Astrocyte of the hippocampus (primary cell): Measurements from ENCODE around the gene TMEM80.
A peak's percentile ranks its signal among the peaks of the same experiment; 100 is the strongest.
"Not testable (repeated sequence)": the region's sequence is repeated elsewhere in the genome, so short reads cannot be mapped to it uniquely, and the experiment has no call there.

Experiments
- DNase-seq: peaks from one replicate; pipeline ENCODE4 v3.0.0; 2011; ENCODE audit warnings: low read depth, low spot score

The TMEM80 gene

DNA sequence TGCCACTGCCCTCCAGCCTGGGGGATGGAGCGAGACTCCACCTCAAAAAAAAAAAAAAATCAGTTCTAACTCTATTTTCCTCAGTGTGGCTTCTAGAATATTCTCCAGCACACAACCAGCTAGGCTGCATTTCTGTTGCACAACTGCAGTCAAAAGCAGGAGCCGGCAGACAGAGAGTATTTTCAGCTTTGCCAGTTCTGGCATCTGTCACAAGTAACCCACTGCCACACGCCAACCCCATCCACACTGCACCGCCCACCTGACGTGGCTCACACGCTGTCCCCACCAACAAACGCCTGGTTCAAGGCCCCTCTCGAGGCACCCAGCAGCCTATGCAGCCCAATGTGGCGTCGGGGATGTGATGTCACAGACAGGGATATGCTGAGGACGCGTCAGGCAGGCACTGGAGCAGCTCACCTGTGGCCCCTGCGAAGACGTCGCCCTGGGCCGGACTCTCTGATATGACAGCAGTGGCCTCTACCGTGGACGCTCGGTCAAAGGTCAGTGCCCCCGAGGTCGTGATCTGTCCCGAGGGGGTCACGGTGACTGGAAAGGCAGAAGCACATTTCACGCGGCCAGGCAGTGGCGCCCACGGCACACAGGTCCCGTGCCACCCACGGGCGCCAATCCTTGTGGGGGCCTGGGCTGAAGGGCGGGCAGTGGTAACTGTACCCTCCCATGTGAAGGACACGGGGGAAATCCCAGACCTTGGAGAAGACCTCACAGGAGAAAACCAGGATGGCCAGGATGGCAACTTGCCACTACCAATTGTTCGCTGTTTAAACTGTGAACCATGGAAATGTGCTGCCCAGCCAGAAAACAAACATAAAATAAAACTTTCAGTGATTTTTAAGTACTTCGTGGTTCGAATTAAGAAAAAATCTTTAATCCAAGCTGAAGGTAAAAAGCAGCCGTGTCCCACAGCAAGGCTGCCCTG lies 16.1 kb upstream of the TMEM80 start:
- DNase-seq: no peak

DNA sequence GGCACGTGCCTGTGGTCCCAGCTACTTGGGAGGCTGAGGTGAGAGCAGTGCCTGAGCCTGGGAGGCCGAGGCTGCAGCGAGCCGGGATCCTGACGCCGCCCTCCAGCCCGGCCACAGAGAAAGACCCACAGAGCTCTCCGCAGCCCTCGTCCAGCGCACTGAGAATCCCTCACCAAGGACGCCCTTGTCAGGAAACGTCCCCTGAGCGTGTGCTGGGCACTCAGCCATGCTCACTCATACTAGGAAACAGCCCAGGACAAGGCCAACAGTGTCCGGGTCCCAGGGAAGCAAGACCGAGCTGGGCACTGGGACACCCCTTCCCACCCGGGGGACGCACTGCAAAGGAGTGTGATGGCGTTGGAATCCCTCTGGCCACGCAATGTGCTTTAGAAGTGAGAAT lies 15.1 kb upstream of the TMEM80 start:
- DNase-seq: no peak

DNA sequence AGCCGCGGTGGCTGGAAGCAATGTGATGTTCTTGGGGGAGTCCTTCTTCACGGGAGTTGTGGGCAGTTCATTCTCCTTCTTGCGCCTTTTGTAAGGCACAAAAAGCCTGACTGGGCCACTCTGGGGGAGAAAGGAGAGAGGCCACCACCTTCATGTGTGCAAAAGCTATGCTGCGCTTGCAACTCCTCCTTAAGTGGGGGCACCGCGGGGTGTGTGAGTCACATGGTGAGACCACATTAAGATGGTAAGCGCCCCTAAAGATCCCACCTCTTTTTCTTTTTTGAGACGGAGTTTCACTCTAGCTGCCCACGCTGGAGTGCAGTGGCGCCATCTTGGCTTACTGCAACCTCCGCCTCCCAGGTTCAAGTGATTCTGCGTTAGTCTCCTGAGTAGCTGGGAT lies 14.6 kb upstream of the TMEM80 start:
- DNase-seq: no peak

DNA sequence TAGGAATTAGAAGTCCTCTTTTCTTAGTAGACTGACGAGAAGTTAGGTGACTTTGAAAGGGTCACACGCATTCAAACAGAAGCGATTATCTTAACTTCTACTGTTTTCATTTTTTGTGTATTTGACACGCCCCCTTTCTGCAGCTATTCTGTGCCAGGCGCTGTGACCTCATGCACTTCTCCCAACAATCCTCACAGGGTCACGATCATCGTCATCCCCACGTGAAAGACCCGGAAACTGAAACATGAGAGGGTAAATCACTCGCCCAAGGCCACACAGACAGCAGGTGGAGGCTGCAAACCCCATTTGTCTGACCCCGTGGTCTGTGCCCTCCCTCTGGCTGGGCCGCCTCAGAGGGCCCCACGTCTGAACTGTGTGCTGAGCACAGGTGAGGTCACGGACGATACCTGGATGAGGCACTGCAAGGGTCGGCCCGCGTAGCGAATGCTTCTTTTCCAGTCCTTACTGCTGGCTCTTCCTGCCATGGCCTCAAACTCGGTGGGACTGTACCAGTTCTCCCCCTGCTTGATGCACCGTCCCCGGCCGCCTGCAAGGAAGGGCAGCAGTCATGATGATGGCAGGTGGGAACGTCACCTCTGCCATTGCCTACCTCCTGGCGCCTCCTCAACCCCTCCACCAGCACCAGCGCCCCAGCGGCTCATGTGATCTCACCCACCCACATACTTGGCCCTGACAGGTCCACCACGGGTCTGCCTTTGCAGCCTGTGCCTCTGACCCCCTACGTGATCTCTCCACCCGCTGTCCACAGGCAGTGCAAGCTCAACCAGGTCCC lies 9.0 kb upstream of the TMEM80 start:
- no peak for DNase-seq

DNA sequence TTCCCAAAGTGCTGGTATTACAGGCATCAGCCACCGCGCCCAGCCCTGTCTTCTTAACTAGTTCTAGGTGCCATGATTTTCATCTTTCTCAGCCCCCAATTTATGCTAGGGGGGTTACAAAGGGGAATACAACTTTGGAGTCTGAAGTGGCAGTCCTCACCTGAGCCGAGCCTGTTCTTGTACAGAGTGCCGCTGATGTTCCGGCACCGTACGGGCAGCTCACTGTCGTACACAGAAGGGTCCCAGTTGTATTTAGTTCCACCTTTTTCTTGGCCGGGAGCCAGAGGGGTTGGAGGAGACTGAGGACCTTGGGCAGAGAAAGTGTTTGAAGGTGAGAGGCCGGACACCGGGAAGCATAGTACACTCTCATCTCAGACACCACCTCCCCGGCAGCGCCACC lies 7.9 kb upstream of the TMEM80 start:
- no peak for DNase-seq

DNA sequence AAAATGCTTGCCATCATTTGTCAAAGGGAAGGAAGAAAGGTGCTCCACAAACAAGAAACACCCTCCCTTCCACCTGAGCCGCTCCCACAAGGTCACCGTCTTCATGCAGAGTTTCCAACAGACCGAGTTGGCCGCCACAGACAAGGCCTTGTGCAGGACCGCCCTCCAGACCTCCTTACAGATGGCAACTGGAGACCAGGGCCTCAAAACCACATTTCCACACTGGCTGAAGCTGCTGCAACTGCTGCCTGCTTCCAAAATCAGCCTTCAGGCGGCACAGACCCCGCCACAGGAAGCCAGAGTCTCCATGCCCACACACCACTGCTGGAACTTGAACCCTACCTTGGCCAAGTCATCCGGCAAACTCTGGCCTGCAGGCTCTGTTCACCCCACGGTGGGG lies 6.9 kb upstream of the TMEM80 start:
- no peak for DNase-seq

DNA sequence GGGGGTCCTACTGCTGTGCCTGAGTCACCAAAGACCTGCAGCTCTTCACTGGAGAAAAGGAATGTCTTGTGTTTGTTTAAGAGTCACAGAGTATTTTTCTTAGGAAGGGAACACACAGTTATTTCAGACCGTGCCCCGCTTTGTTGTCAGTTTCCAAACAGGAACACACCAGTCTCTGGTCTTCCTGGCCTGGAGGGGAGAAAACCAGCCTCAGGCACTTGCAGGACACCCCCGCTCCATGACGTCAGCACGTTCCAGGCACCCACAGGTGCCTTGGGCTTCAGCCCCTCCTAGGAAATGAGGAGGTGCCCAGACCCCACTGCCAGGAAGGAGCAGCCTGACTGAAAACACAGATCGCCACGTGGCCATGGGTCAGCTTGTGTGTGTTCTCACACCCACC lies 6.0 kb upstream of the TMEM80 start:
- peak; percentile 49 for DNase-seq

DNA sequence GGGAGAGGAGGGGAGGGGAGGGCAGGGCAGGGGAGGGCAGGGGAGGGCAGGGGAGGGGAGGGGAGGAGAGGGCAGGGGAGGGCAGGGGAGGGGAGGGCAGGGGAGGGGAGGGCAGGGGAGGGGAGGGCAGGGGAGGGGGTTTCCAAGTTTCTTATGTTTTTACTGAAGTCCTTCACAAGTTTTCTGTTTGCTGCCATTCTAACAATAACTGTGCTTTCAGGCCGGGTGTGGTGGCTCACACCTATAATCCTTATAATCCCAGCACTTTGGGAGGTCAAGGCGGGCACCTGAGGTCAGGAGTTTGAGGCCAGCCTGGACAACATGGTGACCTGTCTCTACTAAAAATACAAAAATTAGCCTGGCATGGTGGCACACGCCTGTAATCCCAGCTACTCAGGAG lies 5.4 kb upstream of the TMEM80 start:
- DNase-seq: not testable (repeated sequence)

DNA sequence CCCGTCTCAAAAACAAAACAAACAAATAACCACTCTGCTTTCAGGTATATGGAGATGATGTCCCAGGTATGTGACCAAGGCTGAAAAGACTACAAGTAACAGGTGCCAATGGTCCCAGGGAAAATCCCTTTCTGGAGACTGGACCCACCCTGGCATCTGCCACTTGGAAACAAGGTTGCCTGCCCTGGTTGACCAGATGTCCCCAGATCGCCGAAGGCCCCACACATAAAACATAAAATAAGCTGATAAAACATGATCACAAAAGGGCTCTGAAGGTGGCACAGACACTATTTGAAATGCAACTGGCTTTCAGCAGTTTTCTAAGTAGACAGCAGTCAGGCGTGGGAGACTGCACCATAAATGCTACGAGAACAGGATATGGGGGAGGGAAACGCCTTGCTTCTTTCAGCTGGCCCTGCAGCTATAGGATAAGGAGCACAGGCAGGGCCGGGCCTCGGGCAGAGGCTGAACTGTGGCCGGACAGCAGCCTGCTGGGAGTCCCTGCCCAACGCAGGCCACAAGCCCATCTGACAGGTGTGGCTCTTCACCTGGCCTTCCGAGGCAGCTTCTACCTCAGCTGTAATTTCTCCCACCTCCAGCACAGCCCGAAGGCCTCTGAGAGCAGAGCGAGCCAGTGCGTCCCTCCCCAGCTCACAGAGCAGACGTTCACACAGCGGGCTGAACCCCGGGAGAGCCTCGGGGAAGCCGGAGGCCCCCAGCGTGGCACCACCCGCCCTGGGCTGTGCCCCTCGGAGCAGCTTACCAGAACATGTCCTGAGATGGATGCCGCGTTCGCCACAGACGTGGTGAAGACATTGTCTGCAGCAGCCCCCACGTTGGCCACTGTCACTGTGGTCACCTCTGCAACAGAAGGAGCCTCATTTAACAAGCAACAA lies 4.6 kb upstream of the TMEM80 start:
- no peak for DNase-seq

DNA sequence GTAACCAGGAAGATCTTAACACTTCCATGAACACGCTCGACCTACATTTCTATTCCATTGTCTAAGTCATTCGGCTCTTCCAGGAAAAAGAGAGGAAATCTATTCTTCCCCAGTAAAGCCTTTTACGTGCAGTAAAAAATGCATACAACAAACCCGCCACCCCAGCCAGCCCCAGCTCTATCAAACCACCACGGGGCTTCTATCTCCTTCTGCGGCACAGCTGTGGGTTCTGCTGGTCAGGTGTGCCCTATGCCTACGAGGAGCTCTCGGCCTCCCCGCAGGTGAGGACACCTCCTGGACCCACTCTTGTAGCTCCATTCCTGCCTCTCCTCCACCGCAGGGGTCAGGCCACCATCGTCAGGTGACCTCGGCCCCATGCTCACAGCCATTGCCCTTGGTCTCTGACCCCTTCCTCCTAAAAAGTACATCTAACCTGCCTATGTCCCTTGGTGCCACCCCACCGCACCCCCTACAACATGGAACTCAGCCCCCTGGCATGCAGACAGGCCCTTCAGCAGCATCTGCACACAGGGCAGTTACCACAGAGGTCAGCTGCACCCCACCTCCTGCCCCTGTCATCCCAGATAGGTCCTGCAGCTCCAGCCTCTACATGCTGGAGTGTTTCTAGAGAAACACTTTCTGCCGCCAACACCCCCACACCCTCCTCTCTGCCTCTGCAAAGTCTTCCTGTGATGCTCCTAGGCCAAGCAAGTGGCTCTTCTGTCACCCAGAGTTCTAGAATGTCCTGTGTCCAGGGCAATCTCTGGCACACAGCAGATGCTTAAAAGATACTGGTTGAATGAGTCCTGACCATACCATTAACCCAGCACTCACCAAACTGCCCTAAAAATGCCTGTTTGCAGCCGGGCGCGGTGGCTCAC lies 3.7 kb upstream of the TMEM80 start:
- no peak for DNase-seq

DNA sequence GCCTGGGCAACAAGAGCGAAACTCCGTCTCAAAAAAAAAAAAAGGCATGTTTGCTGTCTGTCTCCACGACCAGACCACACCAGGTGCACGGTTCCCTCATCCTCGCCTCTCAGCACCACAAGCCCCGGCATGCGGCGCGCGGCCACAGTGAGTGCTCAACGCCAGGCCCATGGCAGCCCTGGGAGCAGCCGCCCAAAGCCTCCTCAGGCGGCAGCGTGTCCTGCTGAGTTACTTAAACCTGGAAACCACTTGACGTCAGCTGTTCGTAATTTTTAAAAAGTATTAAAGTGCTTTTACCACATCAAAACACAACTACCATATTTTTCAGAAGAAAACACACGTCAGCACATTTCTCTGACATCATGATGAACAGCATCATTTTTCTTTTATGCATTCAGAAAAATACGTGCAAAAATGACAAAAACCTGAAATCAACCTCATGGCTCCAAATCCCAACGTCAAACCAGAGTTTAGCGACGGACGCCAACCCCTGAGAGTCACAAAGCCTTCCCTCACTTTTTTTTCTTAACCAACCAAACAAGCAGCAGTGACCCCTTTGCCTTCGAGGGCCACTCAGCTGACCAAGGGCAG lies 2.7 kb upstream of the TMEM80 start:
- no peak for DNase-seq

DNA sequence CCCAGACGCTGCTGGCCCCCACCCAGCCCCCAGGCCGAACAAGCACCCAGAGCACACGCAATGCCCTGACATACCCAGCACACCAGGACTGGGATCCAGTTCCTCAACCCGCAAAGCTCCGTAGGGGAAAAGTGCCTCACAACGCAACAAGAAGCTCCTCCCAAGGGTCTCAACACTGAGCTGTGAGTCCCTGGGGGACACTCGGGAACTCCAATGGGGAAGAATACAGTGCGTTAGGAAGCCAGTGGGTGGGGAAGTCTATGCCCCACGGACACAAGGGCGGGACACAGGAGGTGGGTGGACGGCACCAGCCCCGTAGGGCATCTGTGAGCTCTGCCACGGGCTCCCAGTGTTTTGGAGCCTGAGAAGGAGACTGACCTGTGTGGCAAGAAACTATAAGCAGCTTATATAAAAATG lies 2.2 kb upstream of the TMEM80 start:
- peak; percentile 25 for DNase-seq

DNA sequence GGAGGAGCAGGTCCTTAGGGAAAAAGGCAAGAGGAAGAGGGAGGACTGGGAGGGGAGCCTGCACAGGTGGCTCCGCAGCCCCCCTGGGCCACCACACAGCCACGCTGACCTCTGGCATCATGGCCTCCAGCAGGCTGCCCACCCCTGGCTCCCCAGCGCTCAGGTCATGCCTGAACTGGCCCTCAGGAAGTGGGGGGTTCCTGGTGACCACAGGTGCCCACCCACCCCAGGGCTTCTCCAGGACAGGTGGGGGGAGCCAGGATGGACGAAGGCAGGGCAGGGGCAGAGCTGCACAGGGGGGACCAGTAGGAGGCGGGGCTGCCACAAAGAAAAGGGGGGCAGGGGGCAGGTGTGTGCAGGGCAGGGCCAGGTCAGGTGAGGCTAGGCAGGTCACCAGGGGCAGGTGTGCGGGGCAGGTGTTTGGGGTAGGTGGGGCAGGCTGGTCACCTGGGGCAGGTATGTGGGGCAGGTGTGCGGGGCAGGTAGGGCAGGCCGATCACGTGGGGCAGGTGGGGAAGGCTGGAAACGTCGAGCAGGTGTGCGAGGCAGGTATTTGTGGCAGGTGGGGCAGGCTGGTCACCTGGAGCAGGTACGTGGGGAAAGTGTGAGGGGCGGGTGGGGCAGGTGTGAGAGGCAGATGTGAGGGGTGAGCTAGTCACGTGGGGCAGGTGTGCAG lies 1.6 kb upstream of the TMEM80 start:
- no peak for DNase-seq

DNA sequence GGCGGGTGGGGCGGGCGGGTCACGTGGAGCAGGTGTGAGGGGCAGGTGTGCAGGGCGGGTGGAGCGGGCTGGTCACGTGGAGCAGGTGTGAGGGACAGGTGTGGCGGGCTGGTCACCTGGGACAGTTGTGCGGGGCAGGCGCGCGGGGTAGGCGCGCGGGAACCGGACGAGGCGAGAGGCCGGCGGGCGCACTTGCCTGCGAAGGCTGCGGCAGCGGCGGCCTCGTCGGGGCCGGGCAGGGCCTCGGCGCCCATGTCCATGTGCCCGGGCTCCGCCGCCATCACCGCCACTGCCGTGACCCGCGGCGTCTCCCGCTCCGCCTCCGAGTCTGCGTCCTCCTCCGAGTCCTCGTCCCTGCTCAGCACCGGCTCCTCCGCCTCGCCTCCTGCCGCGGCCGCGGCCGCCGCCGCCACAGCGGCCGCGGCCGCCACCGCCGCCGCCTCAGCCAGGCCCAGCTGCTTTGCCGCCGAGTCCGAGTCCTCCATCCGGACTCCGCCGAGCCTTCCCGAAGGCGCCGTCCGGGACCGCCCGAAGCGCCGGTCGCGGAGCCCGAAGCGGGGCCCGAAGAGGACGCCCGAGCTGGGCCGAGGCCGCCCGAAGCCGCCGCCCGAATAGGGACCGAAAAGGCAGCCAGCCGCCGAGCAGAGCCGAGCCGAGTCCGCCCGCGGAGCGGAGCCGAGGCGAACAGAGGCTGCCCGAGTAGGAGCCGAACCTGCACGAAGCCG lies 891 bp upstream of the TMEM80 start, which contains the start of gene DEAF1:
TSS of gene DEAF1 (minus strand) at position 660 of the 725 bp plus-strand sequence. CDS start at position 485, 175 bp downstream.
- DNase-seq: peak; percentile 100

DNA sequence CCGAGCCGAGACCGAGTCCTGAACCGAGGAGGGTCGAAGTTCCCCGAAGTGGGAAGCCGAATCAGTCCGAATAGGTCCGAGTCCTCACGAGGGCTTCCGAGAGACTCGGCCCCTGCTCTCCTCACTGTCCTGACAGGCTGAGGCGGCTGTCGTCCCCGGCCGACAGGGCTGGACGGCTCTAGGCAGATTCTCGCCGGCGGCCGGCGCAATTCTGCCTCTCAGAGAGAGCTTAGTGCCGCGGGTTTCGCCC lies 403 bp upstream of the TMEM80 start:
- DNase-seq: no peak

DNA sequence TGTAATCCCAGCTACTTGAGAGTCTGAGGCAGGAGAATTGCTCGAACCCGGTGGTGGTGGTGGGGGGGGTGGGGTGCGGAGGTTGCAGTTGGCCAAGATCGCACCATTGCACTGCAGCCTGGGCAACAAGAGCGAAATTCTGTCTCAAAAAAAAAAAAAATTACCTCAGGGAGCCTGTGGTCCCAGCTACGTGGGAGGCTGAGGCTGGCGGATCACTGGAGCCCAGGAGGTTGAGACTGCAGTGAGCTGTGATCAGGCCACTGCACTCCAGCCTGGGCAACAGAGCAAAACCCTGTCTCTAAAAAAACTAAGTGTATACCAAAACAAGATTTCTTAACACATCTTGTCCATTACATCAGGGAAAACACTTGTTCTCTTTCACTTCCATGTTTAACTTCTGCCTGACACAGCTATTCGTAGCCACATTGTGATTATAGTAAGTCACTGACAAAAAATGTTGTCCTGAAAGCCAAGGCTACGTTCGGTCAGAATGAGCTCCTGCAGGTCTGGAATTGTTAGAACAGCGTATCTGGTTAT lies 1.4 kb downstream of the TMEM80 start:
- peak; percentile 86 for DNase-seq

DNA sequence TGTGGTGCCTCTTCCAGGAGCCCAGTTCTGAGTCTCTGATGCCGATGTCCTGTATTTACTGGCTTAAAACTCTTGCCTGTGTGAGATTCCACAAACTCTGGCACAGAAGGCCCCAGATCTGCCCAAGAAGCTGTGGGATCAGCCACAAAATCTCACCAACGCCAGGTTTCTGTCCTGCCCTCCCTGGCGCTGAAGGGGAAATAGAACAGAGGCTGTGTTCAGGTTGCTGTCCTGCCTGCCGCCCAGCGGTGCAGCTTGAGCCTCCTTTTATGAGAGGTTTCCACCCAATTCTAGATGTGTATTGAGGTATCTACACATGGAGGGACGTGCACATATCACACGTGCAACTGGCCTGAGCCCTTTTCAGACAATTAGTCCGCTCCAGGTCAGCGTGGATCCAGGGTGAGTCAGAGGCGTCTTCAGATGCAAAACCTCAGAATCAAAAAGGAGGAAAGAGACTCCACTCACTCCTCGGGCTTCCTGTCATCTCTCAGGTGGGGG lies 2.2 kb downstream of the TMEM80 start:
- DNase-seq: peak; percentile 64

DNA sequence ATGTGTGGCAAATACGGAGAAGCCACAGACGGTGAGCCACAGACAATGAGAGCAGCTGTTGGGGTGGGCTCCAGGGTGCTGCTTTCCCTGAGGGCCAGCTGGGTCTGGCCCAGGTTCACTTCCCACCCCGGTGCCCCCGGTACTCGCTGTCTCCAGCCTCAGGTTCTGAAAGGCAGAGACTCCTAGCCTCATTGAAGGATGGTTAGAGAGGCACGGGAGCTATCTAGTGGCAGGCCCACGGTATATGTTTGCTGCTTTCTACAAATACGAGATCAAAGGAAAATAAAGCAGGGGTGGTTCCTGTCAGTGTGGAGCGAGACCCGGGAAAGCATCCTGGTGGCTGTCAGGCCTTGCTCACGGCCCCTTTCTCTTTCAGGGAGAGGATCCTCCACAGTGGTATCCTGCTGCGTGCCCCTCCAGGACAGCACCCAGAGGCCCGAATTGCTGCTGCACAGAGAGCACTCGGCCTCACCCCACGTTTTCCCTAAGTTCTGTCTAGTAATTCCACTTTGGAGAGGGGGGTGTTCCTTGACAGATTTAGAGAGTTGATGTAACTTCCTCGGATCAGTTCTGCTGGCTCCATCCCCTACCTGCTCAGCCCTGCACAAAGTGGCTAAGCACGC lies 3.0 kb downstream of the TMEM80 start:
- no peak for DNase-seq
